ENCODE measurements around the gene MGAT5.
"Not testable (repeated sequence)": the region's sequence is repeated elsewhere in the genome, so short reads cannot be mapped to it uniquely, and the experiment has no call there.

The MGAT5 gene

GRCh38 chr2:134280726-134281125 lies 26.9 kb downstream of the MGAT5 start:
- DNase-seq, result no peak

- no peak for DNase-seq
Measured at GRCh38 chr2:134281815-134282419, 28.0 kb downstream of the MGAT5 start.

- no peak for DNase-seq
Measured at GRCh38 chr2:134282629-134283400, 28.9 kb downstream of the MGAT5 start.

- no peak for DNase-seq
Measured at GRCh38 chr2:134283661-134284060, 29.8 kb downstream of the MGAT5 start.

GRCh38 chr2:134284119-134284670 lies 30.3 kb downstream of the MGAT5 start:
- DNase-seq, result no peak

GRCh38 chr2:134287323-134287722 lies 33.5 kb downstream of the MGAT5 start:
- no peak for DNase-seq

GRCh38 chr2:134288814-134289213 lies 34.9 kb downstream of the MGAT5 start:
- no peak for DNase-seq

- no peak for DNase-seq
Measured at GRCh38 chr2:134289225-134289624, 35.4 kb downstream of the MGAT5 start.

- DNase-seq, result no peak
Measured at GRCh38 chr2:134290358-134290757, 36.5 kb downstream of the MGAT5 start.

- DNase-seq, result no peak
Measured at GRCh38 chr2:134292514-134292913, 38.6 kb downstream of the MGAT5 start.

- DNase-seq, result no peak
Measured at GRCh38 chr2:134293719-134294537, 40.1 kb downstream of the MGAT5 start.

GRCh38 chr2:134294598-134294997 lies 40.7 kb downstream of the MGAT5 start:
- not testable (repeated sequence) for DNase-seq

- no peak for DNase-seq
Measured at GRCh38 chr2:134295441-134295840, 41.6 kb downstream of the MGAT5 start.

GRCh38 chr2:134296301-134296700 lies 42.4 kb downstream of the MGAT5 start:
- DNase-seq, result no peak

- DNase-seq, result no peak
Measured at GRCh38 chr2:134299334-134299733, 45.5 kb downstream of the MGAT5 start.

GRCh38 chr2:134300585-134300984 lies 46.7 kb downstream of the MGAT5 start:
- no peak for DNase-seq

GRCh38 chr2:134301099-134301927 lies 47.4 kb downstream of the MGAT5 start:
- DNase-seq, result no peak

GRCh38 chr2:134301928-134302260 lies 48.0 kb downstream of the MGAT5 start:
- DNase-seq, result no peak

- DNase-seq, result no peak
Measured at GRCh38 chr2:134304394-134305108, 50.7 kb downstream of the MGAT5 start.

GRCh38 chr2:134305109-134305491 lies 51.2 kb downstream of the MGAT5 start:
- DNase-seq, result no peak

GRCh38 chr2:134306521-134306920 lies 52.6 kb downstream of the MGAT5 start:
- no peak for DNase-seq

- no peak for DNase-seq
Measured at GRCh38 chr2:134307334-134307733, 53.5 kb downstream of the MGAT5 start.

All from activated T-cell treated with anti-CD3 and anti-CD28 coated beads for 4 hours (primary cell).